Transverse colon (tissue), 3 donors: ENCODE results near the gene SIAE.

Source experiments
- EP300 ChIP-seq: sonication (generic); formaldehyde crosslinking; IDR thresholded peaks from one replicate; pipeline ENCODE4 v1.6.1; 2017; ENCODE audit warnings: antibody characterized with exemption, low read depth
- TF ChIP-seq, protein P1 (sequence below), 5 experiments: fragments of 200-600 bp in 3 of 5; fragments of 450-650 bp in 2 of 5; sonication (generic) in 3 of 5; IDR thresholded peaks; 1 replicate in 2 of 5; 2 replicates in 3 of 5; pipeline ENCODE4 v1.5.1; 2016 to 2017; ENCODE audit warnings: antibody characterized with exemption in 5 of 5, inconsistent platforms in 3 of 5, mild to moderate bottlenecking in 2 of 5, moderate library complexity in 1 of 5

- TF ChIP-seq, protein P1, sequence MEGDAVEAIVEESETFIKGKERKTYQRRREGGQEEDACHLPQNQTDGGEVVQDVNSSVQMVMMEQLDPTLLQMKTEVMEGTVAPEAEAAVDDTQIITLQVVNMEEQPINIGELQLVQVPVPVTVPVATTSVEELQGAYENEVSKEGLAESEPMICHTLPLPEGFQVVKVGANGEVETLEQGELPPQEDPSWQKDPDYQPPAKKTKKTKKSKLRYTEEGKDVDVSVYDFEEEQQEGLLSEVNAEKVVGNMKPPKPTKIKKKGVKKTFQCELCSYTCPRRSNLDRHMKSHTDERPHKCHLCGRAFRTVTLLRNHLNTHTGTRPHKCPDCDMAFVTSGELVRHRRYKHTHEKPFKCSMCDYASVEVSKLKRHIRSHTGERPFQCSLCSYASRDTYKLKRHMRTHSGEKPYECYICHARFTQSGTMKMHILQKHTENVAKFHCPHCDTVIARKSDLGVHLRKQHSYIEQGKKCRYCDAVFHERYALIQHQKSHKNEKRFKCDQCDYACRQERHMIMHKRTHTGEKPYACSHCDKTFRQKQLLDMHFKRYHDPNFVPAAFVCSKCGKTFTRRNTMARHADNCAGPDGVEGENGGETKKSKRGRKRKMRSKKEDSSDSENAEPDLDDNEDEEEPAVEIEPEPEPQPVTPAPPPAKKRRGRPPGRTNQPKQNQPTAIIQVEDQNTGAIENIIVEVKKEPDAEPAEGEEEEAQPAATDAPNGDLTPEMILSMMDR (IDR thresholded peaks at IDR 0.05): no peak
- no peak for TF ChIP-seq EP300
Measured at GRCh38 chr11:124629961-124630360, 43.6 kb downstream of the SIAE start.
